ENCODE data around the gene ARPC4.

The ARPC4 gene

DNA sequence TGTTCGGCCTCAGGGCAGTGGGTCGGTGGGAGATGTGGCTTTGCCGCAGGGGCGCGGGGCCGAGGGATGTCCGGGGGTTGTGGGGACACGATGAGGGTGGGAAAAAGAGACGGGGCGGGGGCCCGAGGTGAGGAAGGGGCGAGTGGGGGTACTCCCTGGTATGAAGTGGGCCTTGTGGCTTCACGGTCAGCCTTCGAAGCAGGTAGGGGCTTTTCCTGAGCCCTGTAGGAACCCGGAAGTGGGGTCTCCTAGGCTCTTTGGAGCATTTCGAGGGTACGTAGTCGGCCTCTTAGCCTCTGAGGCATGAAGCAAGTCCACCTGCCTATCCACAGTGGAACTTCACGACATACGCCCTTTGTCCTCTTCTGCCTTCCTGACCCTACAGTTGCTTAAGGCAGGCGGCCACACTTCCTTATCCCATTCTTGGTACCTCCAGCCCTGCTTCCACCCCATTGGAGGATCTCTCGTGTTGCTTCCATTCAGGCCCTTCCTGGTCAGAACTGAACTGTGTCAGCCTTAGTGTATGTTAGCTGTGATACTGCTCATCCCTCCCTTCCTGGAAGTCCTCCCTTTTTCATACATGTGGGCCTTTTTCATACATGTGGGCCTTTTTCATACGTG lies 389 bp downstream of the ARPC4 start:
- peak; percentile 67 for DNase-seq (ENCODE audit: low read depth)

DNA sequence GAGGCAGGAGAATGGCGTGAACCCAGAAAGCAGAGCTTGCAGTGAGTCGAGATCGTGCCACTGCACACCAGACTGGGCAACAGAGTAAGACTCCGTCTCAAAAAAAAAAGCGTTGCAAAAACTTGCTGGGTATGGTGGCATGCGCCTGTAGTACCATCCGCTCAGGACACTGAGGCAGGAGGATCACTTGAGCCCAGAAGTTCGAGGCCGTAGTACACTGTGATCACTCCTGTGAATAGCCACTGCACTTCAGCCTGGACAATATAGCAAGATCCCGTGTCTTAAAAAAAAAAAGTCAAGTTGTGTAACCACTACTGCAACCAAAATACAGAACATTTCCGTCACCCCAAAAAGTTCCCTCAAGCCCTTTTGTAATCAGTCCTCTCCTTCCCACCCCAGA lies 1.5 kb downstream of the ARPC4 start:
- DNase-seq (ENCODE audit: low read depth): no peak

DNA sequence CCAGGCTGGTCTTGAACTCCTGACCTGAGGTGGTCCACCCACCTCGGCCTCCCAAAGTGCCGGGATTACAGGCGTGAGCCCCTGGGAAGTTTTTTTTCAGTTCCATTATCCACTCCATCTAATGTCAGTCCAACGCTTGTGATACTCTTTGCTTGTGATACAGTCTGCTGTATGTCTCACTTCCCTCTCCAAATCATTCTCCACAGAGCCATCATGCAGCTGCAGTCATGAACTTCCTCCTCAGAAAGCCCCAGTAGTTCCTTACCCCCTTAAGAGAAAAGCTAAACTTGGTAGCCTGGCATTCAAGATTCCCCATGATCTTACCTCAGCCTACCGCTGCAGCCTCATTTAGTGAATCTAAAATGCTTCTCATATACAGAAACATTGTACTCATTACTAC lies 2.3 kb downstream of the ARPC4 start:
- DNase-seq (ENCODE audit: low read depth): no peak

DNA sequence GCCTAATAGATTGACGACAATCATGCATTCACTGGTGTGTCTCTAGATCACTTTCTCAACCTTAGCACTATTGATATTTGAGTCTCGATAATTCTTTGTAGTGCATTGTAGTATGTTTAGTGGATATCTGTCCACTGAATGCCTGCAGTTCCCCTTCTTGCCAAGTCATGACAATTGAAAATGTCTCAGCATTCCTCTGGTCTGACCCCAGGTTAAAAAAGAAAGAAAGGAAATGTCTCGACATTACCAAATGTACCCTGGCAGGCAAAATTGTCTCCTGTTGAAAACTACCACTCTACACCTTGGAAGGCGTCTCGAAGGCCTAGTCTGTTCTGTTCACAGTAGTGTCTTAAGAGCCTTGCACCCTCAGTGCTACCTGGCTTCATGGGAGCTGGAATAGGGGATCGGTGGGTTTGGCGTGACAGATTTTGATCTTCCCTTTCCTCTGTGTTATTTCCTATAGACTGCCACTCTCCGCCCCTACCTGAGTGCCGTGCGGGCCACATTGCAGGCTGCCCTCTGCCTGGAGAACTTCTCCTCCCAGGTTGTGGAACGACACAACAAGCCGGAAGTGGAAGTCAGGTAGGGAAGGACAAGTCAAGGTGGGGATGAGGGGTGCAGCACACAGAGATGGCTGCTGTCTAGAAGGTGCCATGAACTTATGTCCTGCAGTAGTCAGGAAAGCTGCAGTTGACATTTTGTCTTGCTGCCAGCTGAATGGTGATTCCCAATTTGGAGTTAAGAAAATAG lies 4.5 kb downstream of the ARPC4 start:
- DNase-seq (ENCODE audit: low read depth): no peak

DNA sequence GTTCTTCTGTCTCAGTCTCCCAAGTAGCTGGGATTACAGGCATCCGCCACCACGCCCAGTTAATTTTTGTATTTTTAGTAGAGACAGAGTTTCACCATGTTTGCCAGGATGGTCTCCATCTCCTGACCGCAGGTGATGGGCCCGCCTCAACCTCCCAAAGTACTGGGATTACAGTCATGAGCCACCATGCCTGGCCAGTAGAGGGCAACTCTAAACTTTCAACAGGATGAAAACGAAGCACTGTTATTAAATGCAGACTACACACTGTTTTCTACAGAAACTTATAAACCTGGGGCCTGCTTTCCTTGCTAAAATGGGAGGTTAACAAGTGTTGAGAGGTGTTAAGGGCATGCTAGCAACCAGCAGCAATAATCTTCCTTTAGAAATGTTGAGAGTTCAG lies 7.6 kb downstream of the ARPC4 start:
- no peak for DNase-seq (ENCODE audit: low read depth)

DNA sequence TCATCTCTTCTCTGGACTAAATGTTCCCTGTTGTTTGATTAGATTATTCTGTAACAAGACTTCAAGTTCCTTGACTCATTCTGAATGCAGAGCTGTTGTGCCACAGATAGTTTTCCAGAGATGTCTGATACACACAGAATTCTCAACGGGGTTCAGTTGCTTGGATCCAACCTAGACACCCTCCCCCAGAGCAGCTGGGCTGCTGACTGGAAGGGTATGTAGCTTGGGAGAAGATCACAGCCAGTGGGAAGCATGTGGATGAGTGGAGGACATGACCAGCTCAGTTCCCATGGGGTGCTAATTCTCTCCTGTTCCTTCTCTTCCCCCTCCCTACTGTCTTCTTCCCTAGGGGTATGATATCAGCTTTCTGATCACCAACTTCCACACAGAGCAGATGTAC lies 10.6 kb downstream of the ARPC4 start:
- no peak for DNase-seq (ENCODE audit: low read depth)

DNA sequence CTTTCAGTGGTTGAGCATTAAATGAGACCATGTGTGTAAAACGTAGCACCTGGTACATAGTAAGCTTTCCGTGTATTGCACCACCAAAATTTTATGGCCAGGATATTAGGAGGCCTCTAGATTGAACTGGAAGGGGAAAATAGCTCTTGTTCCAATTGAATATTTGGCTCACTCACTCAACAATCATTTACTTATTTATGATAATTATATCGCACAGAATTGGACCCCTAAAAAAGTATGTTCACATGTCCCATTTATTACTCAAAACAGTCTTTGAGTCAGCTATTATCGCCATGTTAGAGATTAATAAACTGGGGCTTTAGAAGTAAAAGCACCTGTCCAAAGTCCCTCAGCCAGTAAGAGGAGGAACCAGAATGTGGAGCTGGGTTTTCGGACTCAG lies 12.1 kb downstream of the ARPC4 start:
- no peak for DNase-seq (ENCODE audit: low read depth)

DNA sequence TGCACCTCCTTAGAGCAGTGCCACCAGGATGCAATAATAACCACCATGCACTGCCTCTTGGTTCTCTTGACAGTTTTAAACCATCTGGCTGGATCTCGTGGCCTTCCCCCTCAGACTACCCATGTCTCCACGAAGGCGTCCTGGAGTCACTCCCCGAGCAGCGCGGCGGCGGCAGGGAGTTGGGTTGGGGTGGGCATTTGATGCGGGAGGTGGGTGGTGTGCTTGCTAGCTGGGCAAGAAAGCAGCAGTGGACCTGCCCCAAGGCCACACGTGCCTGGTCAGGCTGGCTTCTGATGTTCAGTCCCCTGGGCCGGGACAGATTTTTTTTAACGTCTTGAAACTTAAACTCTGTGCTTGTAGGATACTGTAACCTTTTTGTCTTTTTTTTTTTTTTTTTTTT lies 13.3 kb downstream of the ARPC4 start:
- DNase-seq (ENCODE audit: low read depth): no peak

DNA sequence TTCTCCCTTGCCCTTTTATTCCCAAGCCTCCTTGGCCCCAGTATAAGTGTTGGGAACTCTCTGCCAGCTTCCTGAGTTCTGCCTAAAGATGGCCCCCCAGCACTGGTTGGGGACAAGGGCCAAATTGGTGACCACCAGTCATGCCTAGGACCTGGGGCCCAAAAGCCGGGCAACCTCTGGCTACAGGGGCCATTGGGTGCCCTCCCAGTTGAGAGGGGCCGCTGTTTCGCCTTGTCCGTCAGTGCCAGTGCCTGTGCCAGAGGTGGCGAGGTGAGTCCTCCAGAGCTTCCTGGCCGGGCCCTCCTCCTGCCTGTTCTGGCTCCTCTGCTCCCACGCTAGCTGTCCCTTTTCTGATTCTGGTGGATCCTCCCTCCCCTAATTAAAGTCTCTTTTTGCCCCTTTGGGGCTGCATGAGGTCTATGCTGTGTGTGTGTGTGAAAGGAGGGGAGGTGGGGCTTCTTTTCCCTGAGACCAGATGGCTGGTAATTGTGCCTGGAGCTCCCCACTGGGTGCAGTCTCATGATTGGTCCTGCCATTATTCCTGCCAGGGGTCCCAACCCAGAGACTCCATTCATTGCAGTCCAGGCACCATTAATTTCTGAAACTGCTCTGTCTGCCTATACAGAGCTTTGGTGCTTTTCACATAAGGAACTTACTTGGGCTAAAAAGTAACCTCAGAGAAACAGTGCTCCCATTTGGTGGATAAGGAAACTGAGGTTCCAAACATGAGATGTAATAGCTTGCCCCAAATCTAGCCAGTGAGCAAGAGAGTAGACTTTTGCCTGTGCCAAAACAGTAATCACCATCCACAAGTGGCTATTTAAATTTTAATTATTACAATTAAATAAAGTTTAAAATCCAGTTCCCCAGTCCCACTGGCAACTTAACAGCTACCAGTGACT lies 14.1 kb downstream of the ARPC4 start:
- DNase-seq (ENCODE audit: low read depth): no peak

DNA sequence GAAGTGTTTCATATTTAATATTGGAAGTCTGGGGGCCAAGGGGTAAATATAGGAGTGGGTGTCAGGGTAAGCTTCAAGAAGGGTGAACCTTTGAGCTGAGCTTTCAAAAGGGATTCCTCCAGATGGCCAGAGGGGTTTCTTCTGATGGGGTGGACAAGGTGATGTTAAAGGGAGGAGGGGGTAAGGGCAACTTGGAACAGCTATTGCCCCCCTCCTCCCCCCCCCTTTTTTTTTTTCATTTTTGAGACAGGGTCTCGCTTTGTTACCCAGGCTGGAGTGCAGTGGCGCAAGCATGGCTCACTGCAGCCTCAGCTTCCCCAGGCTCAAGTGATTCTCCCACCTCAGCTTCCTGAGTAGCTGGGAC lies 15.1 kb downstream of the ARPC4 start:
- no peak for DNase-seq (ENCODE audit: low read depth)

DNA sequence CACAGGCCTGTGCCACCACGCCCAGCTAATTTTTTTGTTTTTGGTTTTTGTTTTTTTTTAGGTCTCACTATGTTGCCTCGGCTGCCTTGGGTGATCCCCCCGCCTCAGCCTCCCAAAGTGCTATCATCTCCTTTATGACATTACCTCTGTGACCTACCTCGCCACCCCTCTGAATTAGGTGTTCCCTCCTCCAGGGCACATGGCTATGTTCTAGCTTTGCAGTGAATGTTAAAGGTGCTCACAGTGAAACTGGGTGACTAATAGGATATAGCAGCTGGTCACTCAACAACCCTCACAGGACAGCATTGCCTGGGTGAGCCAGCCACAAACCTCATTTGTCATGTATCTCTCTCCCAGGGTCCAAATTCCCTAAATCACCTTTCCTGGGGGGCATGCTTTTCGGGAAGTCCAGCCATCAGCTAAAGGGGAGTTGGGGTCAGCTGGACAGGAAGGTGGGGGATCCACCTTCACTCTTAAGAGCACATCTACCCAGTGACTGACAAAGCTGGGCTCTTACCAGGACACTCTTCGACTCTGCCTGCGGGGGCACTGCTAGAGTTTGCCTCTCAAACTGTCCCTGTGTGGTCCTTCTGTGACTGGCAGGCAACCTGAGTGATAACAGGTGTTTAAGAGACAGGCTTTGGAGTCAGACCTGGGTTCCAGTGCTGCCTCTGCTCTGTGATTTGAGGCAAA lies 15.6 kb downstream of the ARPC4 start:
- no peak for DNase-seq (ENCODE audit: low read depth)

DNA sequence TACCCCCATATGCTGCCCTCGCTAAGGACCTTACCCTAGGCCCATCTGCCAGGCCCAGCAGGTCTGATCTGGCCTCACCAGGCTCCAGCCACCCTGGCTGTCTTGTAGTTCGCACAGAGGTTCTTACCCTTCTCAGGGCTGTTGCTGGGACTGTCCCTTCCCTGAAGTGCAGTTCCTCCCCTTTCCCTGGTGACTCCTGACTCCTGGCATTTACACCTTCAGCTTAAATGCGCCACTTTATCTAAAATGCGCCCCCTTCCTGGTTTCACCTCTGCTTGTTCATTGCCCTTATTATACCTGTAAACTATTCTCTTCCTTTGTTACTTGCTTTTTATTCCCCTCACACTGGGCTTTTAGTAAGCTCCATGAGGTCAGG lies 16.3 kb downstream of the ARPC4 start:
- no peak for DNase-seq (ENCODE audit: low read depth)

DNA sequence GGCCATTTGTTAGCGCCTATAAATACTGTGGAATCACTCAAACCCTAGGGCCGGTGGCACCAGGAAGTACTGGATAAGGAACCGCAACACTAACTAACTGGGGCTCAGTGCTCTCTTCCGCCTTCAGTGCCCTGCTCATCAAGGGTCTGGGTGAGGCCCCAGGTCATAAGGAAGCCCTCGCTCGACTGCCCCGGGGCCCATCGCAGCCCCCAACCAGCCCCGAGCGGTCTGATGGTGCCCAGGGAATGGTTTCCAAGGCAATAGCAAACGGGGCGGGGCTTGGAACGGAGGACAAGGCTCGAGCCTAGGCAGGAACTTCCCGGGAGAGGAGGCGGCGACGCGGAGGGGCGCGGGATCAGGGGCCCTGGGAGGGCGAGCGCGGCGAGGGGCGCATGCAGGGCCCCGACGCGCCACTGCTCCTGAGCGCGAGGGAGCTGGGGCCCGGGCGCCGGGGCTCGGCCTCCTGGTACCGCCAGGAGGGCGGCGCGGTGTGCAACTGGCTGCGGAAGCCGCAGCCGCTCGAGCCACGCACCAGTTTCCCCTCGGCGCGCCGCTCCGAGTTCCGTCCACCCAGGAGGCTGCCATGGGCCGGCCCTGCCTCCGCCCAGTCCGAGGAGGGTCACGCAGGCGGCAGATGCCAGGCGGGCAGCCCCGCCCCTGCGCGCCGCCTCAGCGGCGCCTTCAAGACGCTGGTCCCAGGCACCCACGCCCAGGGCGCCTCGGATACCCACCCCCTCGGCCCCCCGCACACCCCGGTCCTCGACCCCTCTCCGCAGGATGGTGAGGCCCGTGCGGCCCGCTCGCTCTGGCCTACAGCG lies 16.9 kb downstream of the ARPC4 start, which contains the start of gene TTLL3:
TTLL3 (plus strand) TSS at position 648 of the 818 bp plus-strand sequence. CDS start 400 bp downstream, outside the sequence.
- DNase-seq (ENCODE audit: low read depth): peak; percentile 68

DNA sequence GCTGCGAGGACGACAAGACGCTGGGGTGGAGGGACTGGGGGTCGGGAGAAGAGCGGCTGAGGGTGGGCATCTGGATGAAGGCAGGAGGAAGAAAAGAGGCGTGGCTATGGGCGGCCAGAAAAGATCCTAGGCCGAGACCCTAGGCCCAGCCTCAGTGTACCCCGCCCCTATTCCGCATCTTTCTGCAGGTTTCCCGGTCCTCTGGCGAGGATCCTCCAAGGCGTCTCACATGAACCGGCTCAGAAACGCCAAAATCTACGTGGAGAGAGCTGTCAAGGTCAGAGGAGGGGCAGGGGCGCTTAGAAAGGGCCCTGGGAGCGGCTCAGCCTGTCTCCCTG lies 17.5 kb downstream of the ARPC4 start:
- DNase-seq (ENCODE audit: low read depth): no peak

DNA sequence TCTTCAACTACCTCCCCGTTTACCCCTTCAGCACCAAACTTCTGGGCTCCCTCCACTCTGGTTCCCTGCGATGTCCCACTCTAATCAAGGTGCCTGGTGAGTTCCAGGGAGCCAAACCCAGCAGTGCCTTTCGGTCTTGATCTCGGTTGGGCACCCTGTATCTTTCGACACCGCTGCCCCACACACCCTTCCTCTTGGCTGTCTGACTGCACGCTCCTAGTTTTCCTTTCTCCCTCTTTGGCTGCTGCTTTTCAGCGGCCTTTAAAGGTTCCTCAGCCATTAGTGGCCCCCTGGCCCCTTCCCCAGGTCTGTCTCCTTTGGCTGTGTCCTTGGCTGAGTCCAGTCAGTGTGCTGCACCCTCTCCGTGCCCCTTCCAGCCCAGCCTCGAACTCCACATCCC lies 18.0 kb downstream of the ARPC4 start:
- DNase-seq (ENCODE audit: low read depth): no peak

DNA sequence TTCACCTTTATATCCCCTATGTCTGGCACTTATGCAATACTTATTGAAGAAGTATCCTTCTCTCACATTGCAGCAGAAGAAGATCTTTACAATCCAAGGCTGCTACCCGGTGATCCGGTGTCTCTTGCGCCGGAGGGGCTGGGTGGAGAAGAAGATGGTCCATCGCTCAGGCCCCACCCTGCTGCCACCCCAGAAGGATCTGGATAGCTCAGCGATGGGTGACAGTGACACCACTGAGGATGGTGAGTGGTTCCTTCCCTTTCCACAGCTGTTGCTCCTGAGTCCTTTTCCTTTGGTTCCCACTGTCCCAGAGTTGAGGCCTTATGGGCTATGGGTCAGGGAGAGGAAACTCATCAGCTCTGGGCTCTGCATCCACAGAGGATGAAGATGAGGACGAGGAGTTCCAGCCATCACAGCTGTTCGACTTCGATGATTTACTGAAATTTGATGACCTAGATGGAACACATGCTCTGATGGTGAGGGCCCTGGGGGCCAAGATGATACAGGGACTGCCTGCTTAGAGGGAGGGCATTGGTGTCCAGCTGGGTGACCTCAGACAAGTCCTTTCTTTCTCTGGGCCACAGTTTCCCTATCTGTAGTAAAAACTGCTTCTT lies 20.1 kb downstream of the ARPC4 start:
- no peak for DNase-seq (ENCODE audit: low read depth)

DNA sequence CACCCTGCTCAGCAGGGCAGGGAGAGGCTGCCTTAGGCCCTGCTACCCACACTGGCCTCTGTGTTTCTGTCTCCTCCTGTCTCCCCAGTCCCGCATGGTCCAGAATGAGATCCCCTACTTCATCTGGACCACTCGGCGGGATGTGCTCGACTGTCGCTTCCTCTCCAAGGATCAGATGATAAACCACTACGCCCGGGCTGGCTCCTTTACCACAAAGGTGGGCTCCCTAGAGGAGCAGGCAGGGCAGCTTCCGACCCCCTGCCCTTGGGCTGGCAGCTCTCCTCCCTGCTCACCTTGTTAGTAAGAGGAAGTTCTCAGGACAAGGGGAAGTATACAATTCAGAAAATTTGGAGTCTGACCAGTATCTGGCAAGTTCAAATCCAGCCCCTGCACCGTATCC lies 23.1 kb downstream of the ARPC4 start:
- no peak for DNase-seq (ENCODE audit: low read depth)

DNA sequence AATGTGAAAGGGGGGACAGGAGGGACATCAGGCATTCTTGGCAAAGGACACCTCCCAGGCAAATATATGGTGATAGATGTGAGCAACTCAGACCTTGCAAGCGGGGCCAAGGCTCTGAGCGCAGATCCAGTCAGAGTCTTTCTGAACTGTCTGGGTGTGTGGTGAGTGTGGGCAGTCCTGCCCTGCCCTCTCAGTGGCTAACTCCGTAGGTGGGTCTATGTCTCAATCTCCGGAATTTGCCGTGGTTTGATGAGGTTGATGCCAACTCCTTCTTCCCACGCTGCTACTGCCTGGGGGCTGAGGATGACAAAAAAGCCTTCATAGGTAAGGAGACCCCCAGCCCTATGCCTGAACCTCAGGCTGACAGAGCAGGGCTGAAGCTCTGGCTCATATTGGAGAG lies 24.6 kb downstream of the ARPC4 start:
- no peak for DNase-seq (ENCODE audit: low read depth)

DNA sequence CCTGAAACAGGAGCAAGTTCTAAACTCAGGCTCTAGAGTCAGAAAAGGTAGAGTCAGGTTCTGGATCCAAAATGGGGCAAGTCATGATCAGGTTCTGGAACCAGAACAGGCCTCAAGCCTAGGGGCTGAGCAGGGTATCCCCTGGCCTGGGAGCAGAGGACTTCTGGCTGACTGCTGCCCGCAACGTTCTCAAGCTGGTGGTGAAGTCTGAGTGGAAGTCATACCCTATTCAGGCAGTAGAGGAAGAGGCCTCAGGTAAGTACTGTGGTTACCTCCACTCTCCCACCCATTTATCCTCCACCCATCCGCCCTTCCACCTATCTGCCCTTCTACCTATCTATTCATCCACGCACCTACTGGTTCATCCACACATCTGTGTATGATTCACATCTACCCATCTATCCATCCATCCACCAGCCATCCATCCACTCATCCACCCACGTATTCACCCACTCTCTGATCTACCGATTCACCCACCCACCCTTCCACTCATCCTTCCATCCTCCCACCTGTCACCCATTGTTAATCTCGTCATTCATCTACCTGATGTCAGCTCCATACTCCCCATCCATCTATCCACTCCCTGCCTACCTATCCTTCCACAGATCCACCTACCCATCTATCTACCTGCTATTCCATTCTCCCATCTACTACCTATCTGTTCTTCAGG lies 25.9 kb downstream of the ARPC4 start:
- DNase-seq (ENCODE audit: low read depth): no peak

DNA sequence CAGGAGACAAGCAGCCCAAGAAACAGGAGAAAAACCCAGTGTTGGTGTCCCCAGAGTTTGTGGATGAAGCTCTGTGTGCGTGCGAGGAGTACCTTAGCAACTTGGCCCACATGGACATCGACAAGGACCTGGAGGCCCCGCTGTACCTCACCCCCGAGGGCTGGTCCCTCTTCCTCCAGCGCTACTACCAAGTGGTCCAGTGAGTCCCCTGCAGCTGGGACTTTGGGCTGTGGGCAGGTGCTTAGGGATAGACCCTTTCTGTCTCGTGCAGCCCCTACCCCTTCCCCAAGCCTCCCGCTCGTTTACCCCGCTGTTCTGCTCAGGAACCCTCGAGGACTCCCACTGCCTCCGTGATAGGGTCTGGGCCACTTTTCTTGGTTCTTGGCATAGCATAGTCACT lies 27.7 kb downstream of the ARPC4 start:
- no peak for DNase-seq (ENCODE audit: low read depth)

DNA sequence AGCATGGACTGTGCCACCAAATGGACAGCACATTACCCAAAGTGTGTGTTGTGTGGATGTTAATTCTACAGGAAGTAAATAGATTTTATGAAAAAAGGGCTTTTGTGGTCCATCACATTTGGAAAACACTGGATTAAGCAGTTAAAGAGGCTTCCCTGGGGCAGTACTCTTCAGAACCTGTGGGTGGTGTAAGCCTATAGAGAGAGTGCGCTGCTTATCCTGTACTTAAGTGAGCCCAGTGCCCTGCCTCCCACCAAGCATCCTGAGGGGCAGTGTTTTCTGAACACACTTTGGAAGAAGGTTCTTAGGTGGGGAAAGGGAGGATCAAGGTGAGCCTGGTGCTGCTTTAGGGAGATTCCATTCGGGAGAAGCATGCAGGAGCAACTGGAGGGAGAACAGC lies 28.1 kb downstream of the ARPC4 start:
- no peak for DNase-seq (ENCODE audit: low read depth)

Measured in CMK (cell line).